GM12875 (cell line): ENCODE measurements around the gene CDKN2D.

ENCODE experiments used
- H3K4me3 ChIP-seq: one replicate; pipeline ENCODE4 v1.5.1; 2011; ENCODE audit warnings: low read depth, low read length, control low read depth
- CTCF ChIP-seq: IDR thresholded peaks from 2 replicates; pipeline ENCODE4 v1.5.1; 2011; ENCODE audit warnings: low read depth, mild to moderate bottlenecking, control low read depth, inconsistent platforms, low read length, moderate library complexity, borderline replicate concordance; ENCODE audit not compliant: insufficient read depth

The CDKN2D gene

GRCh38 chr19:10568826-10569651, at the start of gene CDKN2D:
CDKN2D (minus strand) TSS chr19:10568979; CDS start chr19:10568653, 326 bp downstream.
- no peak for TF ChIP-seq CTCF
- H3K4me3 ChIP-seq = peak within 1 kb of the TSS; percentile 71

- H3K4me3 ChIP-seq = no peak overlapping the region
- no peak for TF ChIP-seq CTCF
These were observed 48.8 kb upstream of the CDKN2D start for GRCh38 chr19:10617409-10618121.

GRCh38 chr19:10615429-10616023, 46.7 kb upstream of the CDKN2D start:
- TF ChIP-seq CTCF = no peak
- H3K4me3 ChIP-seq = no peak overlapping the region

GRCh38 chr19:10612499-10613119, 43.8 kb upstream of the CDKN2D start:
- H3K4me3 ChIP-seq = no peak overlapping the region
- no peak for TF ChIP-seq CTCF

- no peak for TF ChIP-seq CTCF
- H3K4me3 ChIP-seq = no peak overlapping the region
These were observed 43.1 kb upstream of the CDKN2D start for GRCh38 chr19:10611907-10612306.

- no peak for TF ChIP-seq CTCF
- H3K4me3 ChIP-seq = peak overlapping the region; percentile 99
These were observed 35.7 kb upstream of the CDKN2D start for GRCh38 chr19:10604460-10604980.
